K562 (cell line): ENCODE measurements around the gene SNRPD2. TPM values are rescaled to one million over a fixed set of nuclear protein-coding genes. Genes with fewer than 3 reads are reported as not detected.
A peak's percentile ranks its signal among the peaks of the same experiment; 100 is the strongest.

ENCODE experiments used
- ATAC-seq: fragments of 200-7000 bp; cut with Tn5 transposase; 3 replicates; pipeline ENCODE4 v1.9.1; 2020; ENCODE audit warnings: moderate library complexity
- BruUV-seq: library from RNA; stranded (reverse); fragments of 400-500 nt; replicated peaks from 2 replicates; lab custom pipeline; 2021; lab: Mats Ljungman, UMichigan
- CTCF ChIA-PET: fragments of 300-600 bp; formaldehyde crosslinking; extraction: SDS; loops from one replicate; lab custom pipeline; 2021; ENCODE audit warnings: low intra/inter-chr PET ratio; lab: Yijun Ruan, JAX
- POLR2A ChIA-PET: fragments of 300-600, 350-650 bp; sonication (Branson Sonifier 250); formaldehyde crosslinking; extraction: SDS; loops from one replicate; lab custom pipeline; 2021; ENCODE audit warnings: antibody characterized with exemption, inconsistent platforms; lab: Yijun Ruan, JAX
- DNase-seq, 4 experiments: peaks; one replicate each; pipeline versions ENCODE4 v3.0.0 to v3.0.0-alpha.2; 2011 to 2018; ENCODE audit warnings: low spot score in 3 of 4, mixed read lengths in 3 of 4; ENCODE audit errors: extremely low read depth in 1 of 4
- FAIRE-seq: peaks from 2 replicates; lab custom pipeline; 2011; peaks lifted over from hg19 to GRCh38; lab: Jason Lieb, UNC
- H2AFZ ChIP-seq: 2 replicates; pipeline ENCODE4 v1.6.0; 2011; ENCODE audit warnings: low read depth, low read length, control low read depth, inconsistent platforms
- H3K27ac ChIP-seq: fragments of 200-600 bp; 3 replicates; pipeline ENCODE4 v1.8.0; 2011; ENCODE audit warnings: low read depth, mild to moderate bottlenecking, control low read depth, inconsistent platforms, low read length, moderate library complexity, mixed read lengths; ENCODE audit errors: extremely low read depth
- H3K27me3 ChIP-seq, 2 experiments: fragments of 300-600 bp in 1 of 2; 2 replicates in 1 of 2; 3 replicates in 1 of 2; pipeline versions ENCODE4 v1.6.0 to v1.8.0; 2011; ENCODE audit warnings: inconsistent platforms in 2 of 2, low read length in 2 of 2, mild to moderate bottlenecking in 1 of 2, mixed read lengths in 1 of 2, moderate library complexity in 1 of 2; ENCODE audit not compliant: control insufficient read depth in 2 of 2, insufficient read depth in 2 of 2
- H3K36me3 ChIP-seq: fragments of 300-600 bp; 3 replicates; pipeline ENCODE4 v1.8.0; 2011; ENCODE audit warnings: mild to moderate bottlenecking, low read length, inconsistent platforms; ENCODE audit not compliant: control insufficient read depth, insufficient read depth
- H3K4me1 ChIP-seq, 2 experiments: fragments of 200-600 bp in 1 of 2; replicated peaks in 1 of 2; 2 replicates in 1 of 2; 3 replicates in 1 of 2; pipeline versions ENCODE4 v1.5.1 to v1.8.0; 2011; ENCODE audit warnings: inconsistent platforms in 2 of 2, low read length in 2 of 2, mild to moderate bottlenecking in 1 of 2, mixed read lengths in 1 of 2, moderate library complexity in 1 of 2; ENCODE audit not compliant: control insufficient read depth in 2 of 2, insufficient read depth in 2 of 2
- H3K4me2 ChIP-seq: 2 replicates; pipeline ENCODE4 v1.6.1; 2011; ENCODE audit warnings: low read length, control low read depth, inconsistent platforms, mixed read lengths; ENCODE audit not compliant: insufficient read depth
- H3K4me3 ChIP-seq: fragments of 200-600 bp; sonication (generic), shearing (Covaris generic); 2 replicates; pipeline ENCODE4 v1.5.1; 2016; ENCODE audit warnings: control low read depth, inconsistent platforms
- H3K79me2 ChIP-seq: fragments of 200-600 bp; 3 replicates; pipeline ENCODE4 v1.8.0; 2011; ENCODE audit warnings: low read length, inconsistent platforms; ENCODE audit not compliant: control insufficient read depth, insufficient read depth
- H3K9ac ChIP-seq, 2 experiments: 2 replicates each; pipeline versions ENCODE4 v1.6.0 to v1.6.1; 2011; ENCODE audit warnings: low read depth in 2 of 2, low read length in 2 of 2, control low read depth in 1 of 2, inconsistent platforms in 1 of 2, mild to moderate bottlenecking in 1 of 2, mixed read lengths in 1 of 2; ENCODE audit not compliant: insufficient read depth in 1 of 2
- H3K9me1 ChIP-seq: one replicate; pipeline ENCODE4 v1.6.0; 2011; ENCODE audit warnings: inconsistent platforms, mild to moderate bottlenecking, low read length, moderate library complexity; ENCODE audit not compliant: control insufficient read depth, insufficient read depth
- H3K9me3 ChIP-seq: replicated peaks from 2 replicates; pipeline ENCODE4 v1.5.1; 2011; ENCODE audit warnings: low read depth, low read length, inconsistent platforms; ENCODE audit not compliant: control insufficient read depth, insufficient read depth
- H4K20me1 ChIP-seq: replicated peaks from 2 replicates; pipeline ENCODE4 v1.6.1; 2011; ENCODE audit warnings: low read length, inconsistent platforms, mixed read lengths; ENCODE audit not compliant: control insufficient read depth, insufficient read depth
- CREM ChIP-seq: IDR thresholded peaks from 2 replicates; pipeline ENCODE4 v1.6.1; 2014; ENCODE audit warnings: antibody characterized with exemption, low read depth
- DMBX1 ChIP-seq: fragments of 250-450 bp; sonication (Bioruptor Pico); IDR thresholded peaks from 2 replicates; pipeline ENCODE4 v1.8.0; 2022; ENCODE audit warnings: inconsistent platforms, mild to moderate bottlenecking, moderate library complexity, borderline replicate concordance
- ETS2 ChIP-seq: IDR thresholded peaks from 2 replicates; pipeline ENCODE4 v1.6.1; 2016; ENCODE audit warnings: borderline replicate concordance, missing genetic modification characterization, mild to moderate bottlenecking, moderate library complexity, missing compliant biosample characterization; ENCODE audit not compliant: poor library complexity, severe bottlenecking
- GATAD2B ChIP-seq: fragments of 450-650 bp; IDR thresholded peaks from 2 replicates; pipeline ENCODE4 v1.6.1; 2017; ENCODE audit warnings: mild to moderate bottlenecking, borderline replicate concordance
- HMG20B ChIP-seq: fragments of 250-450 bp; sonication (Bioruptor Pico); IDR thresholded peaks from 2 replicates; pipeline ENCODE4 v1.5.0; 2021; ENCODE audit warnings: mild to moderate bottlenecking
- PHF21A ChIP-seq: fragments of 450-650 bp; IDR thresholded peaks from 2 replicates; pipeline ENCODE4 v1.6.1; 2017; ENCODE audit warnings: low read depth, borderline replicate concordance
- POLR2A ChIP-seq: fragments of 450-650 bp; conservative IDR thresholded peaks from 2 replicates; pipeline ENCODE4 v1.6.1; 2016
- POLR2B ChIP-seq: fragments of 450-650 bp; IDR thresholded peaks from 2 replicates; pipeline ENCODE4 v1.6.1; 2018; ENCODE audit warnings: low read depth; ENCODE audit not compliant: partially characterized antibody
- POU5F1 ChIP-seq: fragments of 150-350 bp; IDR thresholded peaks from 2 replicates; pipeline ENCODE4 v1.6.1; 2014; ENCODE audit warnings: borderline replicate concordance, low read length, low read depth, mild to moderate bottlenecking; ENCODE audit not compliant: partially characterized antibody
- RBBP5 ChIP-seq: fragments of 200-600 bp; sonication (generic); IDR thresholded peaks from 2 replicates; pipeline ENCODE4 v1.6.1; 2012; ENCODE audit warnings: borderline replicate concordance, mild to moderate bottlenecking, low read length, control low read depth, inconsistent platforms; ENCODE audit not compliant: insufficient read depth, poor library complexity, severe bottlenecking
- RBM39 ChIP-seq: fragments of 200-400 bp; formaldehyde crosslinking; optimal IDR thresholded peaks from 2 replicates; pipeline ENCODE3; 2018; ENCODE audit warnings: low read depth, low read length
- SREBF2 ChIP-seq: sonication (generic); formaldehyde crosslinking; IDR thresholded peaks from 2 replicates; pipeline ENCODE4 v1.4.0; 2020; ENCODE audit warnings: mild to moderate bottlenecking, missing genetic modification reagents
- SUPT5H ChIP-seq: fragments of 450-650 bp; IDR thresholded peaks from 2 replicates; pipeline ENCODE4 v1.6.1; 2016
- XRCC4 ChIP-seq: IDR thresholded peaks from one replicate; pipeline ENCODE4 v1.6.1; 2011; ENCODE audit not compliant: insufficient read depth, insufficient read length; ENCODE audit errors: extremely low read depth
- ZKSCAN3 ChIP-seq: fragments of 250-450 bp; sonication (Bioruptor Pico); IDR thresholded peaks from 2 replicates; pipeline ENCODE4 v1.4.0; 2020
- ZNF384 ChIP-seq: IDR thresholded peaks from 2 replicates; pipeline ENCODE4 v1.6.1; 2012; ENCODE audit warnings: low read depth, low read length, improper control_type of control experiment
- ZNF695 ChIP-seq: fragments of 450-650 bp; formaldehyde crosslinking; IDR thresholded peaks from 2 replicates; pipeline ENCODE4 v1.4.0; 2020; ENCODE audit warnings: mild to moderate bottlenecking, moderate library complexity
- WGBS: fragments of 100-300 bp; shearing (Covaris generic); methylation state at CpG from one replicate; pipeline ENCODE4 v1.1.6; 2016; ENCODE audit warnings: low coverage, mixed read lengths; ENCODE audit not compliant: insufficient coverage; ENCODE audit errors: missing lambda C conversion rate; 5-methylcytosine and 5-hydroxymethylcytosine counted together
- in situ Hi-C: fragments of 300-500 bp; cut with MboI; formaldehyde crosslinking; loops from 4 replicates; pipeline ENCODE4 v1.15.0; 2018; ENCODE audit warnings: inconsistent platforms, mixed read lengths
- intact Hi-C: fragments of 100-400 bp; cut with micrococcal nuclease; formaldehyde crosslinking; loops from 2 replicates; pipeline ENCODE4 v1.14.2; 2022
- polyA plus RNA-seq, 8 experiments: library from polyadenylated mRNA; depleted of rRNA in 4 of 8; stranded (reverse) in 5 of 8; unstranded in 3 of 8; fragments of >200 nt; fragmentation: Nextera tagmentation in 2 of 8; fragmentation: Illumina TruSeq in 1 of 8; extraction: Ambion mirVana in 2 of 8; extraction: Trizol in 1 of 8; gene quantifications; 2 replicates each; pipeline versions ENCODE4 v1.2.1 to v1.2.3, GENCODE V29; 2011 to 2014; ENCODE audit warnings: inconsistent platforms in 1 of 8, missing spikeins in 1 of 8
- total RNA-seq, 7 experiments: library from RNA; depleted of rRNA in 6 of 7; stranded (reverse); fragments of >200 nt in 6 of 7; fragmentation: Illumina TruSeq in 2 of 7; extraction: Trizol in 2 of 7; gene quantifications; 2 replicates each; pipeline versions ENCODE4 v1.2.1 to v1.2.3, GENCODE V29; 2011 to 2021; ENCODE audit warnings: low replicate concordance in 1 of 7
- TF ChIP-seq, protein P1 (sequence below): fragments of 450-650 bp; formaldehyde crosslinking; conservative IDR thresholded peaks from 2 replicates; pipeline ENCODE4 v1.4.0; 2022; ENCODE audit warnings: mild to moderate bottlenecking, missing genetic modification characterization

The SNRPD2 gene
- total and polyA plus RNA-seq, 9 of the 15 experiments (the other 6 are each of a cell fraction or from before 2014, with no cell fraction given): 728 to 4,411 (median 1,029) TPM

DNA sequence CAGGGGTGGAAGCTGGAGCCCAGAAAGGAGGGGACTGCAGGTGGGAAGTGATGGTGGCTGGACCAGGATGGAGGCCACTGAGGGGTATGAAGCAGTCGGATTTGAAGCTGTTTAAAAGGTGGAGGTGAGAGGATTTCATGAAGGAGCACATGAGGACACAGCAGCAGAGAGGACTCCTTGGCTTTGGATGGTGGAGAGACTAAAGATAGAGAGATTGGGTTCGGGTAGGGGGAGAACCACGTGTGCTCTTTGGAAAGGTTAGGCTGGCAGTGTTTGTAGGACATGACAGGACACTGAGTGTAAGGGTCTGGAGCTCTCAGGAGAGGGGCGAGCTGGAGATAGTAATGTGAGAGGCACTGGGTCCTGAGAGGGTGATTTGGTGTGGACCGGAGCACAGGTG lies 8.8 kb downstream of the SNRPD2 start:
- FAIRE-seq (no peak), ATAC-seq (no peak; the same call in 1 of the 3 replicates), DNase-seq (peak in 1 of 4 experiments; percentile 19)
- TF ChIP-seq ZNF695 (CRISPR knock-in tag) (no peak), PHF21A (no peak), XRCC4 (no peak), DMBX1 (no peak), GATAD2B (no peak), POU5F1 (no peak), HMG20B (CRISPR knock-in tag) (no peak), RBBP5 (no peak), CREM (no peak), POLR2B (peak; percentile 45), POLR2A (peak; percentile 61), RBM39 (no peak), SUPT5H (peak; percentile 58; the same call in 1 of the 2 replicates), ZNF384 (no peak), ETS2 (tag) (no peak), ZKSCAN3 (CRISPR knock-in tag) (no peak), SREBF2 (CRISPR knock-in tag) (no peak)
- TF ChIP-seq, protein P1, sequence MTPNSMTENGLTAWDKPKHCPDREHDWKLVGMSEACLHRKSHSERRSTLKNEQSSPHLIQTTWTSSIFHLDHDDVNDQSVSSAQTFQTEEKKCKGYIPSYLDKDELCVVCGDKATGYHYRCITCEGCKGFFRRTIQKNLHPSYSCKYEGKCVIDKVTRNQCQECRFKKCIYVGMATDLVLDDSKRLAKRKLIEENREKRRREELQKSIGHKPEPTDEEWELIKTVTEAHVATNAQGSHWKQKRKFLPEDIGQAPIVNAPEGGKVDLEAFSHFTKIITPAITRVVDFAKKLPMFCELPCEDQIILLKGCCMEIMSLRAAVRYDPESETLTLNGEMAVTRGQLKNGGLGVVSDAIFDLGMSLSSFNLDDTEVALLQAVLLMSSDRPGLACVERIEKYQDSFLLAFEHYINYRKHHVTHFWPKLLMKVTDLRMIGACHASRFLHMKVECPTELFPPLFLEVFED (CRISPR knock-in tag): 0 out of 2 replicates have a peak, but pooled peaks have one; percentile 43
- Histone ChIP-seq H3K79me2 (no peaks in the 10 kb centered on the region), H4K20me1 (0 out of 2 replicates have a peak, but pooled peaks cover 4% of the 10 kb centered on the region), H3K4me1 (peaks cover 3 to 18% of the 10 kb centered on the region in 2 experiments; a peak in 2 of 5 replicates), H3K36me3 (peaks cover 61% of the 10 kb centered on the region; the same call in 2 of the 3 replicates), H3K4me3 (no peak overlapping the region), H3K9me1 (peaks cover 4% of the 10 kb centered on the region), H2AFZ (no peak overlapping the region), H3K9me3 (no peaks in the 10 kb centered on the region), H3K4me2 (no peak overlapping the region), H3K27ac (0 out of 3 replicates have a peak overlapping the region, but pooled peaks have one; percentile 28), H3K9ac (peak overlapping the region in 1 of 2 experiments; percentile 67; a peak in 1 of 4 replicates), H3K27me3 (no peaks in the 10 kb centered on the region)
- in situ Hi-C loops: loop anchor here (5.0 kb wide), 1 partner anchor 86 kb away; no protein-coding TSS in a partner anchor
- intact Hi-C loops: loop anchor here (2.0 kb wide), 1 partner anchor 40 kb away; no protein-coding TSS in a partner anchor
- ChIA-PET POLR2A (interaction anchor here (1.0 to 3.1 kb wide), 4 partner anchors 9 to 88 kb away, joined by 3 to 15 read pairs (median 3); partner anchors contain the start of genes QPCTL, SIX5 and SNRPD2), CTCF (no interaction called here)
- WGBS: 52% methylated on average over 5 of the region's 5 CpGs
- BruUV-seq: TSS peak; percentile 48
